Skeletal muscle tissue (tissue), 4 donors: Measurements from ENCODE around the gene DLG2. TPM values are rescaled to one million over a fixed set of nuclear protein-coding genes. Genes with fewer than 3 reads are reported as not detected.

Experiments used
- H3K27ac ChIP-seq: one replicate; pipeline ENCODE4 v1.7.0; 2013; ENCODE audit warnings: mild to moderate bottlenecking, low read depth, low read length, inconsistent platforms
- H3K27me3 ChIP-seq, 3 donors: one replicate each; pipeline ENCODE4 v1.7.0; 2013; ENCODE audit warnings: low read length in 3 of 3; ENCODE audit not compliant: control insufficient read depth in 3 of 3, insufficient read depth in 3 of 3
- H3K36me3 ChIP-seq, 3 donors: one replicate each; pipeline ENCODE4 v1.7.0; 2013; ENCODE audit warnings: low read length in 3 of 3; ENCODE audit not compliant: control insufficient read depth in 3 of 3, insufficient read depth in 3 of 3
- H3K4me1 ChIP-seq, 3 donors: one replicate each; pipeline ENCODE4 v1.7.0; 2013; ENCODE audit warnings: low read length in 3 of 3, mild to moderate bottlenecking in 3 of 3; ENCODE audit not compliant: control insufficient read depth in 3 of 3, insufficient read depth in 3 of 3
- H3K4me3 ChIP-seq, 3 donors: one replicate each; pipeline ENCODE4 v1.7.0; 2013; ENCODE audit warnings: low read length in 3 of 3
- H3K9ac ChIP-seq, 3 donors: one replicate each; pipeline ENCODE4 v1.7.0; 2013; ENCODE audit warnings: low read length in 3 of 3, mild to moderate bottlenecking in 3 of 3, moderate library complexity in 2 of 3, low read depth in 1 of 3
- H3K9me3 ChIP-seq, 3 donors: one replicate each; pipeline ENCODE4 v1.7.0; 2013; ENCODE audit warnings: low read length in 3 of 3; ENCODE audit not compliant: control insufficient read depth in 3 of 3
- total RNA-seq: library from RNA; depleted of rRNA; stranded (reverse); fragments of >200 nt; gene quantifications from one replicate; pipeline ENCODE4 v1.2.3, GENCODE V29; 2014
- donor health status: Osteomylitis.

DLG2 gene
- total RNA-seq, 1 donor from 2014 or later = 18.3 TPM

DNA sequence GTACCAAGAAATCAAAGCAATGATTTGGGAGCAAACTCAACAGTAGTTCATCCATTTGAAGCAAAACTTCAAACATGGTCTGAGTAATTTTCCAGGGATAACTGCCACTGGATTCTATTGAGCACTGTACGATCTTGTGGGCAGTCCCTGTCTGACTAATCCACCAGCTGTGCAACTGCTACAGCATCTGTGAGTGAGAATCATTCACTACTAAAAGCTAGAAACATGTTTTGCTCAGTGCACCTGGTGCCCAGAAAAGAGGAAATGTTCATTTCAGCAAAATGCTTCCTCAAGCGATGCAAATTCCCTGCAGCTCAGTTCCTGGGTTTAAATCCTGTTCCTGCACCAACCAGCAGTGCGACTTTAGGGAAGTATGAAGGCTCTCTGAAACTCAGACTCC is 1077.9 kb downstream of the DLG2 start:
- no peaks in the 10 kb centered on the region for H3K4me1 ChIP-seq
- H3K27me3 ChIP-seq = no peaks in the 10 kb centered on the region
- no peaks in the 10 kb centered on the region for H3K9me3 ChIP-seq
- no peak overlapping the region for H3K9ac ChIP-seq
- H3K27ac ChIP-seq = no peak overlapping the region
- H3K36me3 ChIP-seq = no peaks in the 10 kb centered on the region
- H3K4me3 ChIP-seq = no peak overlapping the region

DNA sequence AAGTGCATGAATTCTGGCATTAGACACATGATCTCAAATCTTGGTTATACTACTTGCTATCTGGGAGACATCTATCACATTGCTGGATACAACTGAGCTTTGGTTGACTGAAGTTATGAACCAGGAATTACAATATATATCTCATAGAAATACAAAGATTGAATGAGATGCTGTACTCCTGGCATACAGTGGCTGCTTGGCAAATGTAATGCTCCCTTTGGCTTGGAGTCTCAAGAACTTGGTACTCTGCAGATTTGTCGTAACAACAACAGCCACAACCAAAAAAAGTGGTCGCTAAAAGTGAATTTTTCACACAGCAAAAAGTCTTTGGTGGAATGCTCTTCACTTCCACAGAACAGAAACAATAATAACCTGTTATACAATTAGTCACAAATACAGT is 1082.6 kb downstream of the DLG2 start:
- no peaks in the 10 kb centered on the region for H3K27me3 ChIP-seq

DNA sequence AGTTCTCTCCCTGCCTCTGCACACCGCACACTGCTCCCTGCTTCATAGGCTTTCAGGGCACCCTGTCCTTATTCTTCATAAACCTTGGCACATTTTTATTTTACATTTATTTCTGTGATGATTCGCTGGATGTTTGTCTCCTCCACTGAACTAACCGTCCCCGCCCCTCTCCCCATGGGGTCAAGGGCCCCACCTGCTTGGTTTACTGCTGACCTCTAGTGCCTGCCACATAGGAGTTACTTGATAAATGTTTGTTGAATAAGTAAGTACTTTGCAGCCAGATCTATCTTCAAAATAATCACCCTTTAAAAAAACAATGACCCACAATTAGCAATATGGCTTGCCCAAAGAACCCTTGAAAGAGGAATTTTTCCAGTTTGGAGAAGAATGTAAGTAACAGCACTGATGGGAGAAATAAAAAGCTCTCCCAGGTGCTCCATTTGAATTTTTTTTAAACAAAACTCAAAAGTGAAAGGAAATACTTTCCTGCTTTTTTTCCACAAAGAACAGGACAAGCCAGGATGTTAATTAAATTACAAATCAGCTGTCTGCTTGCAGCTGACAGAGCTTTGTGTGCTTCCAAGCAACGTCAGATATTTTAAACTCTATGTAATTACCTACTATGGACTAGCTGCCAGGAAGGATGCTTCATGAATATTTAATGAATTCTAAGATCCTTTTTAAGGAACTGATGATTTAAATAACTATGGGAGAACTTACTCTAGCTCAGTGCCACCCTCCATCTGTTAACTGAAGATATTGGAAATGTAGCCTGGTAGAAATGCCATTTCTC is 1083.6 kb downstream of the DLG2 start:
- Histone ChIP-seq H3K4me1 (peaks cover 0 to 4% (median 0%) of the 10 kb centered on the region in 3 donors), H3K9ac (no peak overlapping the region), H3K27ac (no peak overlapping the region), H3K27me3 (no peaks in the 10 kb centered on the region), H3K4me3 (no peak overlapping the region), H3K9me3 (no peaks in the 10 kb centered on the region), H3K36me3 (no peaks in the 10 kb centered on the region)

More for the DNA sequence above, 1082.6 kb downstream of the DLG2 start:
- peaks cover 0 to 4% (median 0%) of the 10 kb centered on the region in 3 donors for H3K4me1 ChIP-seq
- H3K4me3 ChIP-seq = no peak overlapping the region
- H3K9ac ChIP-seq = no peak overlapping the region
- H3K36me3 ChIP-seq = no peaks in the 10 kb centered on the region
- H3K27ac ChIP-seq = no peak overlapping the region
- H3K9me3 ChIP-seq = no peaks in the 10 kb centered on the region

DNA sequence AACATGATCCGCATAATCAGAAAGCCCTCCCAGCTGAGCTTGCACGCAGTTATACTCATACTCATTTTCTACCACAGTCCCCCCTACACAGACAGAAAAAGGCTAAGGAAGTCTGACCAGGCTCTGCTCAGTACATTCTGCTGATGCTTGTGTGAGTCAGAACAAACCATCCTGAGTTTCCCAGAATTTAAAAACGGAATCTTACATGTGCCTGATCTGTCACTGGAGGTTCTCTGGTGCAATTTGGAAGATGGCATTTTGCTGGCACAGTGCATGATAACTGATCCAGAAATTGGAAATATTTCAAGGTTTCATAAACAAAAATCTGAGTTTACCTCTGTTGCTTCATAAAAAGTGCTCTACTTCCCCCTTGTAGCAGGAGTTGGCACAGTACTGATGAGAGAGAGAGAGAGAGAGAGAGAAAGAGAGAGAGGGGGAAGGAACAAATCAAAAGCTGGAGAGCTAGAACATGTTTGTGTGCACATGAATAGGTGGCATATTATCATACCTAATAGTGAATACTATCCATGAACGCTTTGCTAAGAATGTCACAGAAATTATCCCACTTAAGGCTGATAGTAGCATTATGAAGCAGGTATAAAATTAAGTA is 1085.3 kb downstream of the DLG2 start:
- Histone ChIP-seq H3K36me3 (no peaks in the 10 kb centered on the region), H3K4me3 (no peak overlapping the region), H3K9ac (no peak overlapping the region), H3K27me3 (no peaks in the 10 kb centered on the region), H3K4me1 (peaks cover 0 to 4% (median 0%) of the 10 kb centered on the region in 3 donors), H3K27ac (no peak overlapping the region), H3K9me3 (no peaks in the 10 kb centered on the region)

DNA sequence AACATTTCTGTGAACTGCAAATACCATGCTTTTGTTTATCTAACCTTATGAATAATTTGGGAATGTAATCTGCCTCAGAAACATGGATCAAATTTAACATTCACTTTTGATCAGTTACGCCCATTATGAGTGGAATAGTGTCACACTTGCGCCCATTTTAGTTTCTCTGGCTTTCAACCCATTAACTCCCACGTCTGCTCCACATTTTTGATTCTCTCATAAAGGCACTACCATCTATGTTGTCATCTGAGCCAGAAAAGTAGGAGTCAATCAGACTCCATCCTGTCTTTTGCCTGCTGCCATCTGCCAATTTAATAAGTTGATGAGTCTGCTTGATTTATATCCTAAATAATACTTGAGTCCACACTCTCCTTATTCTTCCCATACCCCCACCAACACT is 1090.7 kb downstream of the DLG2 start:
- H3K9me3 ChIP-seq = no peaks in the 10 kb centered on the region
- H3K36me3 ChIP-seq = no peaks in the 10 kb centered on the region
- no peak overlapping the region for H3K9ac ChIP-seq
- H3K4me3 ChIP-seq = no peak overlapping the region
- no peaks in the 10 kb centered on the region for H3K27me3 ChIP-seq
- H3K27ac ChIP-seq = no peak overlapping the region
- H3K4me1 ChIP-seq = peaks cover 0 to under 1% (median 0%) of the 10 kb centered on the region in 3 donors

DNA sequence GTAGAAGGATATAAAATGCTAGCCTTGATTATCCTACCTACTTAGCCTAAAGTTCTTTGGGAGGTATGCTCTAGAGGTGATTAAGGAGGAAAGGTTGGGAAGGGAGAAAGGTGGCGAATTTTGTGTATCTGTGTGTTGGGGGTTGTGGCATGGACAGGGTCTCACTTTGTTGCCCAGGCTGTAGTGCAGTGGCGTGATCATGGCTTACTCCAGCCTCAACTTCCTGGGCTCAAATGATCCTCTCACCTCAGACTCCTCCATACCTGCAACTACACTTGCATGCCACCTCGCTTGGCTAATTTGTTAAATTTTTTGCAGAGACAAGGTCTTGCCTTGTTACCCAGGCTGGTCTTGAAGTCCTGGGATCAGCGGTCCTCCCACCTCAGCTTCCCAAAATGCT is 1094.8 kb downstream of the DLG2 start:
- no peaks in the 10 kb centered on the region for H3K36me3 ChIP-seq
- H3K9ac ChIP-seq = no peak overlapping the region
- H3K4me1 ChIP-seq = no peaks in the 10 kb centered on the region
- no peak overlapping the region for H3K27ac ChIP-seq
- no peak overlapping the region for H3K4me3 ChIP-seq
- no peaks in the 10 kb centered on the region for H3K27me3 ChIP-seq
- H3K9me3 ChIP-seq = no peaks in the 10 kb centered on the region

DNA sequence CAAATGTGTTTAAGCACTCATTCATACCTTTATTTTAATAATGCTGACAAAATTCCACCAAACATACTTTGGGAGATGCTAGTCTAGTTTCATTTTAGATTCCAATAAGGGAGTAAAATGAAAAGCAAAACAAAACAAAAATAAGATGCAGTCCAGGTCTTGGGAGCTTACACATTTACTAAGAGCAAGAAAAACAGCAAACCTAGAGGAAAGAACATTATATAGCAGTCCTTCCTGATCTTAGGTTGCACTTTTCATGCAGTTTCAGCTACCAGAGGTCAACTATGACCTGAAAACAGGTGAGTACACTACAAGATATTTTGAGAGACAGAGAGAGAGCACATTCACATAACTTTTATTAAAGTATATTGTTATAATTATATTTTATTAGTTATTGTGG is 1100.9 kb downstream of the DLG2 start:
- no peaks in the 10 kb centered on the region for H3K27me3 ChIP-seq
- no peaks in the 10 kb centered on the region for H3K4me1 ChIP-seq
- no peaks in the 10 kb centered on the region for H3K36me3 ChIP-seq
- no peak overlapping the region for H3K9ac ChIP-seq
- H3K27ac ChIP-seq = no peak overlapping the region
- H3K9me3 ChIP-seq = no peaks in the 10 kb centered on the region
- H3K4me3 ChIP-seq = no peak overlapping the region

DNA sequence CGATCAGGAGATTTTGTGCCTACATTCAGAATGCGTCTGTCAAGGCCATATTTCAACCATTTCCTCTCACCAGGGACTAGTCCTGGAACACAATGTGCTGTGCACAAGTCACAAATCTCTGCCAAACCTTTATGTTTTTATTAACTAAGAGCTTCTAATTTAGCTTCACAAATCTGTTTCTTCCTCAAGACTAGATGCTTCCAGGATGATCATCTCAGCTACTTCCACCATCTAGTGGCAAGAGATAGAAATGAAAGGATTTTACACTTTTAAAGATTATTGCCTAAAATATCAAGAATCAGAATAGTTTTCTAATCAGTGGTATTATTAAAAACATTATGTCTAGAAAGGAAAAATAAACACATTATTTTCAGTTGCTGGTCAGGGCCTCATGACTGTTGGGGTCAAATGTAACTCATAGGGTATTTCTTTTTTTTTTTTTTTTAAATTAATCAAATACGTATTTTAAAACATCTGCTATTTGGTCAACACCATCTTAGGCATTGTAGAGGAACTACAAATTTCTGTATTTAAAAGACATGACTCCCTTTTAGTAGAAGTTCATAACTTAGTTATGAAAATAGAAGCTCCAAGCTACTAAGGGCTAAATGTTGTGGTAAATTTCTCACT is 1102.6 kb downstream of the DLG2 start:
- Histone ChIP-seq H3K36me3 (no peaks in the 10 kb centered on the region), H3K4me3 (no peak overlapping the region), H3K27me3 (no peaks in the 10 kb centered on the region), H3K4me1 (no peaks in the 10 kb centered on the region), H3K27ac (no peak overlapping the region), H3K9me3 (no peaks in the 10 kb centered on the region), H3K9ac (no peak overlapping the region)

DNA sequence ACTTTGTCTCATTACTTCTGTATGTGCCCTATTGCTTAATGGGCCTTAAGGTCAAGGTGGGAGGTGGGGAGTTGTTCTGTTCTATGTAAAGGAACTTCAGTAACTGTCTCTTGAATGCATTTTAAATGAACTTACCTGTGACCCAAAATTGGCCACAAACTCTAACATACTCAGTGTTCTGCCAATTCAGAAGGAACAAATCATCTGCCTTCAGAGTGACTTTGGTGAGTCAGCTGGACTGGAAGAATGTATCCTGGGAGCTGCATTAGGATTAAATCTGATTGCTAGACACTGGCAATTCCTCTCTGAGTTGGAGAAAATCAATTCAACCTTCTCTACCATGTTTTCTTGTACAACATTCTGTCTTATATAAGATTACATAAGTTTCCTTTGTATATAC is 1104.8 kb downstream of the DLG2 start:
- no peak overlapping the region for H3K9ac ChIP-seq
- no peaks in the 10 kb centered on the region for H3K4me1 ChIP-seq
- H3K27ac ChIP-seq = no peak overlapping the region
- no peaks in the 10 kb centered on the region for H3K27me3 ChIP-seq
- H3K36me3 ChIP-seq = no peaks in the 10 kb centered on the region
- H3K4me3 ChIP-seq = no peak overlapping the region
- no peaks in the 10 kb centered on the region for H3K9me3 ChIP-seq

DNA sequence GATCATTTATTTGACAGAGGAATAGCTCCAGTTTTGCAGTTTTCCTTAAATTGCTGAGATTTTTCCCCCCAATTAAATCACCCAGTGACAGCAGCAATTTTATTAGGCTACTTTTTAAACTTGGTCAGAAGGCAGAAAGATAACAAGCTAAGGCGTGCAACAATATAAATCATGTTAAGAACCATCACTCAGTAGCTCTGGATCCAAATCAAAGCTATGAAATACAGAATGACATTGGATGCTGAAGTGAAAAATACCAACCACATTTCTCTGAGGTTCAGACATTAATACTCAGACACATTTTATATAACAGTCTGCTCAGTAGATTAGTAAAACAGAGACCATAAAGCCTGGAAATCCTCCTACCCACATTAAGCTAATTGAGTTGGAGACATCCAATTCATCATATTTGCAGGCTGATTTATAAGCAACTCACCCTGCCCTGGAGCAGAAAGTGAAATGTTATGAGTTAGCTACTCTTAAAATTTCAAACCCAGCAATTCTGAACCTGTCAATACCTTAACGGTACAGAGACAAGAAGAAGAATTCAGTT is 1108.4 kb downstream of the DLG2 start:
- H3K27me3 ChIP-seq = no peaks in the 10 kb centered on the region
- H3K9ac ChIP-seq = no peak overlapping the region
- H3K4me1 ChIP-seq = no peaks in the 10 kb centered on the region
- H3K9me3 ChIP-seq = no peaks in the 10 kb centered on the region
- H3K4me3 ChIP-seq = no peak overlapping the region
- no peaks in the 10 kb centered on the region for H3K36me3 ChIP-seq
- H3K27ac ChIP-seq = no peak overlapping the region
